KMS-11 (cell line): ENCODE data around the gene ZNF3.

Experiments
- H2AFZ ChIP-seq: fragments of 200-600 bp; sonication (generic); 2 replicates; pipeline ENCODE4 v1.6.1; 2016; ENCODE audit warnings: antibody characterized with exemption, mixed run types, low read depth
- H3K27ac ChIP-seq: fragments of 200-600 bp; sonication (generic); 2 replicates; pipeline ENCODE4 v1.6.1; 2016; ENCODE audit warnings: mild to moderate bottlenecking, mixed run types
- H3K27me3 ChIP-seq: fragments of 200-600 bp; sonication (generic); 2 replicates; pipeline ENCODE4 v1.6.1; 2017; ENCODE audit warnings: mild to moderate bottlenecking, low read depth, mixed run types, moderate library complexity; ENCODE audit not compliant: insufficient read depth
- H3K36me3 ChIP-seq: fragments of 200-600 bp; sonication (generic); 2 replicates; pipeline ENCODE4 v1.6.1; 2017; ENCODE audit warnings: mild to moderate bottlenecking, mixed run types; ENCODE audit not compliant: insufficient read depth
- H3K4me1 ChIP-seq: fragments of 200-600 bp; sonication (generic); 2 replicates; pipeline ENCODE4 v1.6.1; 2016; ENCODE audit warnings: mild to moderate bottlenecking, low read depth, mixed run types; ENCODE audit not compliant: poor library complexity, severe bottlenecking
- H3K4me2 ChIP-seq: fragments of 200-600 bp; sonication (generic); 2 replicates; pipeline ENCODE4 v1.7.0; 2016; ENCODE audit warnings: mild to moderate bottlenecking, mixed run types
- H3K4me3 ChIP-seq: fragments of 200-600 bp; sonication (generic); IDR thresholded peaks from 2 replicates; pipeline ENCODE4 v1.6.1; 2017; ENCODE audit warnings: low read depth, low read length, mixed read lengths; ENCODE audit not compliant: insufficient read depth
- H3K79me2 ChIP-seq: fragments of 200-600 bp; sonication (generic); 2 replicates; pipeline ENCODE4 v1.6.1; 2016; ENCODE audit warnings: low read depth, mixed run types; ENCODE audit not compliant: insufficient read depth
- H3K9ac ChIP-seq: fragments of 200-600 bp; sonication (generic); 2 replicates; pipeline ENCODE4 v1.6.1; 2016; ENCODE audit warnings: mild to moderate bottlenecking, mixed run types
- H4K20me1 ChIP-seq: fragments of 200-600 bp; sonication (generic); 2 replicates; pipeline ENCODE4 v1.6.1; 2016; ENCODE audit warnings: mild to moderate bottlenecking, mixed run types; ENCODE audit not compliant: insufficient read depth
- TF ChIP-seq, protein P1 (sequence below): fragments of 200-600 bp; sonication (generic); conservative IDR thresholded peaks from 2 replicates; pipeline ENCODE4 v1.6.1; 2017; ENCODE audit warnings: low read depth, mild to moderate bottlenecking, antibody characterized with exemption, low read length, moderate library complexity, mixed read lengths

The ZNF3 gene

GRCh38 chr7:100075418-100075817 lies 6.1 kb downstream of the ZNF3 start:
- Histone ChIP-seq H3K36me3 (peaks cover 34% of the 10 kb centered on the region; the same call in 1 of the 2 replicates), H3K27ac (no peak overlapping the region), H3K27me3 (no peaks in the 10 kb centered on the region), H3K4me3 (no peak overlapping the region), H3K79me2 (peaks cover 26% of the 10 kb centered on the region), H3K9ac (no peak overlapping the region), H4K20me1 (no peaks in the 10 kb centered on the region), H2AFZ (no peak overlapping the region), H3K4me1 (peaks cover 2% of the 10 kb centered on the region), H3K4me2 (no peak overlapping the region)
- TF ChIP-seq, protein P1, sequence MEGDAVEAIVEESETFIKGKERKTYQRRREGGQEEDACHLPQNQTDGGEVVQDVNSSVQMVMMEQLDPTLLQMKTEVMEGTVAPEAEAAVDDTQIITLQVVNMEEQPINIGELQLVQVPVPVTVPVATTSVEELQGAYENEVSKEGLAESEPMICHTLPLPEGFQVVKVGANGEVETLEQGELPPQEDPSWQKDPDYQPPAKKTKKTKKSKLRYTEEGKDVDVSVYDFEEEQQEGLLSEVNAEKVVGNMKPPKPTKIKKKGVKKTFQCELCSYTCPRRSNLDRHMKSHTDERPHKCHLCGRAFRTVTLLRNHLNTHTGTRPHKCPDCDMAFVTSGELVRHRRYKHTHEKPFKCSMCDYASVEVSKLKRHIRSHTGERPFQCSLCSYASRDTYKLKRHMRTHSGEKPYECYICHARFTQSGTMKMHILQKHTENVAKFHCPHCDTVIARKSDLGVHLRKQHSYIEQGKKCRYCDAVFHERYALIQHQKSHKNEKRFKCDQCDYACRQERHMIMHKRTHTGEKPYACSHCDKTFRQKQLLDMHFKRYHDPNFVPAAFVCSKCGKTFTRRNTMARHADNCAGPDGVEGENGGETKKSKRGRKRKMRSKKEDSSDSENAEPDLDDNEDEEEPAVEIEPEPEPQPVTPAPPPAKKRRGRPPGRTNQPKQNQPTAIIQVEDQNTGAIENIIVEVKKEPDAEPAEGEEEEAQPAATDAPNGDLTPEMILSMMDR, result no peak

- no peaks in the 10 kb centered on the region for H3K4me1 ChIP-seq
- H4K20me1 ChIP-seq, result no peaks in the 10 kb centered on the region
- no peak overlapping the region for H3K27ac ChIP-seq
- TF ChIP-seq, protein P1, result no peak
- no peaks in the 10 kb centered on the region for H3K27me3 ChIP-seq
- H3K4me3 ChIP-seq, result no peak overlapping the region
- H3K79me2 ChIP-seq, result peaks cover 21% of the 10 kb centered on the region
- H3K9ac ChIP-seq, result no peak overlapping the region
- no peak overlapping the region for H3K4me2 ChIP-seq
- peaks cover 32% of the 10 kb centered on the region; the same call in 1 of the 2 replicates for H3K36me3 ChIP-seq
- H2AFZ ChIP-seq, result no peak overlapping the region
Observed at GRCh38 chr7:100074841-100075240, 6.7 kb downstream of the ZNF3 start.

DNA sequence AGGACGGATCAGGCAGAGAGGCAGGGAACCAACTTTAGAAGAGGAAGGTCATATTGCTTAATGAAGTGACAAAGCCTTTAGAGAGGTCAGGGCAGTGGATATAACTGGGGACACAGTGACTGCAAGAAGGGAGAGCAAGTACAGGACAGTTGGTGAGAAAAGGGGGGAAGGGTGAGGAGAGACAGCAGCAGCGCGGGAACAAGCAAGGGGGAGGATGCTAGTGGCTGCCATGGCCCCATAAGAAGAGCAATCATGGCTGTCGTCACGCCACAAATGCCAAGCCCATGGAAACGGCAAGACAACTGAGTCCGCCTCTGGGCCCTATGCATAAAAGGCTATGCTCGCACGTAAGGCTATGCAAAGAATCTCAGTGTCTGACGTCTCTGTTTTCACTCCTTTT lies 9.1 kb downstream of the ZNF3 start:
- no peak overlapping the region for H3K4me3 ChIP-seq
- TF ChIP-seq, protein P1, result no peak

GRCh38 chr7:100071018-100071723 lies 10.4 kb downstream of the ZNF3 start:
- H3K4me1 ChIP-seq, result no peaks in the 10 kb centered on the region
- H3K4me3 ChIP-seq, result no peak overlapping the region
- TF ChIP-seq, protein P1, result no peak
- H3K27ac ChIP-seq, result no peak overlapping the region
- no peaks in the 10 kb centered on the region for H4K20me1 ChIP-seq
- no peak overlapping the region for H2AFZ ChIP-seq
- H3K79me2 ChIP-seq, result no peaks in the 10 kb centered on the region
- no peak overlapping the region for H3K4me2 ChIP-seq
- peaks cover 26% of the 10 kb centered on the region; the same call in 1 of the 2 replicates for H3K36me3 ChIP-seq
- no peaks in the 10 kb centered on the region for H3K27me3 ChIP-seq
- no peak overlapping the region for H3K9ac ChIP-seq

More for the DNA sequence above, 9.1 kb downstream of the ZNF3 start:
- H3K4me1 ChIP-seq, result no peaks in the 10 kb centered on the region
- no peak overlapping the region for H3K9ac ChIP-seq
- no peaks in the 10 kb centered on the region for H3K27me3 ChIP-seq
- H3K36me3 ChIP-seq, result peaks cover 30% of the 10 kb centered on the region; the same call in 1 of the 2 replicates
- H3K4me2 ChIP-seq, result no peak overlapping the region
- no peaks in the 10 kb centered on the region for H3K79me2 ChIP-seq
- no peaks in the 10 kb centered on the region for H4K20me1 ChIP-seq
- no peak overlapping the region for H3K27ac ChIP-seq
- no peak overlapping the region for H2AFZ ChIP-seq
